Stimulated activated CD8-positive, alpha-beta memory T cell treated with anti-CD3 and anti-CD28 coated beads, Interleukin-12 subunit alpha, Interleukin-12 subunit beta, amount 100 ng/mL, for 24 hours (primary cell): Measurements from ENCODE around the gene SRPX2.

ENCODE experiments used
- DNase-seq: peaks from one replicate; pipeline ENCODE4 v3.0.0-alpha.2; 2020; ENCODE audit errors: extremely low read depth

SRPX2 gene

DNA sequence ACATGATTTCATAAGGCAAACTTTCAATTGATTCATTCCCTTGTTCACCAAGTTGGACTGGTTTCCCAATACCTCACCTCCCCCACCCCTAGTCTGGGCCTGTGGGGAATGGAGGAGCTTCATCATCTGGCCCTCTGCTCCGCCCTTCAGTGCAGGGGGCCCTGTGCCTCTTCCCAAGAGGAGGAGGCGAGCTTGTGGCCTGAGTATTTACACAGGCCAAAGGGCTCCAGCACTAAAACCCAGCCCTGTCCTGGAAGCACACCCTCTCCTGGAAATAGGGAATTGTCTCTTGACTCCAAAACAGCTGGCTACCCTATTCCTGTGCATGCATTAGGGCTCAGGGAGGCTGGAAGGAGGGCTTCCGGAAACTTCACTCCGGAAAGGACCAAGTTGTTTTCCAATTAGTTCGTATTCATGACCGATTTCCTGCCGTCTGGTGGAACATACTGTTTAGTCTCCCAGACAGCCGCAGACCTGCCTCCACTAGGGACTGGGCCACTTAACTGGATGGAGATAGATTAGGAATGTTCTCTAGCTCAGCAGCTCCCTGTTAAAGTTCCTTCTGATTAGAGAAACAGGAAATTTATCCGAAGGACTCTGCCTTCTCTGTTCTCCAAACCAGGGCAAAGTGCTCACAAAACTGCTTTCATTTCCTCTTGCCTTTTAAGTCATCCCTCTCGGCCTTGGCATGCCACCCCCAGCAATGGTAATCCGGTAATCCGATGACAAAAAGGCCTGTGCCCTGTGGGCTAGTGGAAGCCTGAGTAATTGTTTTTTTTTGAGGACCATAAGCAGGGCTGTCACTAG lies 5.8 kb downstream of the SRPX2 start:
- no peak for DNase-seq

DNA sequence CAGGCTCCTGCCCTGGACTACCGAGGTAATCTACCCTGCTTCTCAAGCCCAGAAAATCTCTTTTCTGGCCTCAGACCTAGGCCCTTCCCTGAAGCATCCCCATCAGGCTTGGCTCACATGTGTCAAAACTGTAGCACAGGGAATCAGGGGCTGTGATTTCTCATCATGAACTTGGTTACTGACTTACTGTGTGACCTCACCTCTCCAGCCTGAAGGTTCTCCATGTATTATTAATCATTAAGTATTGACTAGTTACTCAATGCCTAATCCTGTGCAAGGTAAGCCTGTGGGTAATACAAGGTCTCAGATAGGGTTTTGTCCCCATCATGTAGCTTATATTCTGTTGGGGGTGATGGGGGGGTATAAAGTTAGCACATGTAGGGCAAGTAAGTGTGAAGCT lies 6.8 kb downstream of the SRPX2 start:
- DNase-seq = no peak

DNA sequence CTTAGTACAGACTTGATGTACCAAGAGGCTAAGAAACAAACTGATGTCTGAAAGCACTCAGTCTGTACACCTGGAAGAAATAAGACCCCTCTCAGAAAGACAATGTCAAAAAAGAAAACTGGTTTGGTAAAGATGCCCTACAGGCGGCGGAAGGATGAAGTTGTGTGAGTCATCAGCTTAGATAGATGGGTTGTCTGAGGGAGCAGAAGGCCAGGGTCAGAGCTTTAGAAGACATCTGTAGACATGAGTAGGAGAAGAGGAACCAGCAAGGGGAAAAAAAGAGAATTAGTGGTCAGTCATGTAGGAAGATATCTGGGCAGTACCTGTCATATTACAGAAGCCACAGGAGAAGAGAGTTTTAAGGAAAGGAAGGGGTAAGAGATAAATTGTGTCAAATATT lies 8.3 kb downstream of the SRPX2 start:
- DNase-seq = no peak

- no peak for DNase-seq
Observed at GRCh38 chrX:100654261-100654660, 10.3 kb downstream of the SRPX2 start.

GRCh38 chrX:100658941-100659381 lies 15.0 kb downstream of the SRPX2 start:
- no peak for DNase-seq

DNA sequence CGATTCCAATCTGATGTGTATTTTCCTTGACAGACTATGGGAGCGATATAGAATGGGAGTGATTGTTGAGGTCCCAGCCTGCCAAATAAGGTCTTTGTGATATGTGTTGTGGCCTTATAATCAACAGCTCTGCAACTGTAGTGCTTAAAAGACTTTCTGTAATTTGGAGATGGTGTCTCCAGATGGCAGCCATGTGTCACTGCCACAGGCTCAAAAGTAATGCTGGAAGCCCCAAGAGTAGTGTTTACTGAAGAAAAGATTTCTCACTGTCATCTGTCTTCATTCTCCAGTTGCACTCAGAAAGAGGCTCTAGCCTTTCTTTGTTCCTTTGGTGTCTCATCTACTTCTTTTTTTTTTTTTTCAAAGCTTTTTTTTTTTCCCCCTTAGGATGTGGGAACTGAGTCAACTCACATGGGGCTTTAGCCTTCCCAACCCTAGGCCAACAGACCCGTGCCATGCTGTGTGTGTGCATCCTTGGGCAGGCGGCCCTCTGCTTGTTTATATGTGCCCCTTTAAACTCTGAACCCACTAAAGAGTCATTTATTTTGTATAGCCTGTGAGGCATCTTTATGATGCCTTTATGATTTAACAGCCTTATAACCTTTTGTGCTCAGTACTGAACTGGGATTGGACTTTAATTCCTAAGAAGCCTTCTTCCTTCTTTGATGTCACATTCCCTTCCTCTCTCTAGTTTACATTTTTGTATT lies 15.6 kb downstream of the SRPX2 start:
- DNase-seq = no peak

- DNase-seq = no peak
Observed at GRCh38 chrX:100662170-100662569, 18.2 kb downstream of the SRPX2 start.

- no peak for DNase-seq
Observed at GRCh38 chrX:100662796-100663195, 18.8 kb downstream of the SRPX2 start.

DNA sequence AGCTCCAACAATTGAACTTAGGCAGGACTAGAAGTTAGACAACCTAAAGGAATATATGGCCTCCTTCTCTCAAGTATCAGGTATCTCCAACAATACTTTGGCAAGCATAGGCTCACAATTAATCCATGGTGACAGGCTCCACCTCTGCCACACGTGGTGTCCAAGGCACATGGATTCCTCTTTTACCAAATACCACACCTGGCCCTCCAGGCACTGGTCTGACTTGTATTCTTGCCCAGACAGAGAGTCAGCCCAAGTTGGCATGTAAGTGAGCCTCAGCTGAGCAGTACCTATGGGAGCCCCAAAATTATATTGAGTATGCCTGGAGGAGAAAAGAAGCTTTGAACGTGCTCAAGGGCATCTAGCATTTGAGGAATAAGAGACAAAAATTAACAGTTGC lies 19.6 kb downstream of the SRPX2 start:
- DNase-seq = no peak

DNA sequence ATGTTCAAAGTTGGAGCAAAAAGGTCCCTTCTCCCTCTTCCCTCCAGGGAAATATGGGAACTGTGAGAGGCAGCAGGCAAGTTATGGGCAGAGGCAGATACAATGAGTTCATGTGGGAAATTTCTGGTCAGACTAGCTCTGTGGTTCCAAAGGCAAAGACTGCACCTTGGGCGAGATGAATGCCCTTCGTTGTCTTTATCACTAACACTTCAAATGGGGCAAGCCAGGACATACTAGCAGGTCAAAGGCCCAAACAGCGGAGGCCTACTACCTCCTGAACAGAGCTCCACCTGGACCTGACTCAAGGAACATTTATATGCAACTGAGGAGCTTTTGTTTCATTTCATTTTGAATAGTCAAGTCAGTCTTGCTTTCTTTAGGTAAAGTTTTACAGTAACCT lies 29.0 kb downstream of the SRPX2 start:
- DNase-seq = no peak

DNA sequence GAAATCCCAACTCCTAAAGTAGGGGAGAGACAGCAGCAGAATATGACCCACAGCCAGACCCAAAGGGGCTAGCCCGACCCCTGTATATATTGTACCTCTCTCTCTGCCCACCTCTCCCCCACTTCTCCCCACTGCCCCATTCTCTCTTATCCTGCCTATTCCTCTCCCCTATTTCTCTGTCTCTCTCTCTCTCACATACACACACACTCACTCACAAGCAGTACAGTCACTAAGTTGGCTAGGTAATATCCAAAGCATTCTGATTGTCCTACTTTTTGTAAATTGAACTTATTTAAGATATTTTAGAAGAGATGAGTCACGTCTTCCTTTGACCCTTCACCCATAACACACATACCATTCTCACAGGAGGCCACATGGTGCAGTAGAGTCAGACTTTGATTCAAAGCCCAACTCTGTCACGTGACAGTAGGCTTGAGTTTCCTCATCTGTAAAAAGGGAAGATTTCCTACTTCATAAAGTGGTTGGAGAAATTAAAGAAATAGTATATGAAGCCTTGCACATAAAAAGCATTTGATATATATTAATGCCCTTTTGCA lies 29.5 kb downstream of the SRPX2 start:
- DNase-seq = no peak

DNA sequence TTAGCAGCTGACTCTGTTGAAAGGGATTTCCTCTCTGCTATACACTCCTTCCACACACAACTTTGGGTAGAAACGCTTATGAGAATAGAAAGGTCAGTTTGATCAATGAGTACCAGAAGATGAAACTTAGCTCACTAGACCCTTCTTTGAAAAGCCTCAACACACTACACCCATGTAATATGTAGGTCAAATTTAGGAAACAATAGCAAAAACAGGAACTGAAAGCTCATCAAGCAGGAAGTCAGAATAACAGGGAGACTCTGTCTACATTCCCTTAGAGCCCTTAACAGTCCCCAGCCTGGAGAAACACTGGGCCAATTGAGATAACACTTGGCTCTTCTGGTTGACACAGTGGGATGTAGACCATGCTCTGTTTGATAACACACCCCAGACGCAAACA lies 30.7 kb downstream of the SRPX2 start:
- no peak for DNase-seq

DNA sequence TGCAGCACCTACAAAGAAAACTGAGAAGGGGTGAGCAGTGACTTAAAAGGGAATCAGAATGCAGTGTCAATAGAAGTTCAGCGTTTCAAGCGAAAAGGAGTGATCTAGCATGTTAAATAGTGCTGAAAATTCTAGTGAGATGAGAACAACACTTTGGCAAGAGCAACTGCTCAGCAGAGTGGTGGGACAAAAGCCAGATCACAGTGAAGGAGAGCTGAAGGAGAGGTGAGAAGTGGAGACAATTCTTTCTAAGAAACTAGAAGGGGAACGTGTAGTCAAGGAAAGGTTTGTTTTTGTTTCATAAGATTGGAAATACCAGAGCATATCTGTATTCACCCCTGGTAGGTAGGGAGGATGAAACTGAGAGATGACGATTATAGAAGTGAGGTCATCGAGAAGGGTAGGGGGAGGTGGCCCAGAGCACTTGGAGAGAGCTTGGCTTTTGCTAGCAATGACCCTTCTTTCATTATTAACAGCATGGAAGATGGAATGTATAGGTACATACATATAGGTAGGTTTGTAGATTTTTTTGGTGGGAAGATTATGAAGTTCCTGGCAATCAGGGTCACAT lies 33.7 kb downstream of the SRPX2 start:
- no peak for DNase-seq

DNA sequence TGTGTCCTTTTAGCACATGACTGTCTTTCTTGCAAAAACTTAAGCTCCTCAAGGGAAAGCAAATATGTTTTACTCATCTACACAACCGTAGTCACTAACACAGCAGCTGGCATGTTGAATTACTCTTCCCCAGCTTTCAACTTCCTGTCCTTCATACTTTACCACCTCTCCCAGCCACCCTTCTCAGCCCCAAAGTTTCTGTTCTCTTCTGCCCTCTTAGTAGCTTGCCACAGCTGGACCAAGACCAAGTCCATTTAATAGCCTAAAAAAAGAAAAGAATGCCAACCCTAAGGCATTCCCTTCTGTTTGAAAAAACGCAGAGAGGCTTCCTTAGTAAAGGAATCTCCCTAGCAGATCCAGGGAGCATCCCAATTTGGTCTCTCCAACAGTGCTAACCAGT lies 36.8 kb downstream of the SRPX2 start:
- DNase-seq = no peak

DNA sequence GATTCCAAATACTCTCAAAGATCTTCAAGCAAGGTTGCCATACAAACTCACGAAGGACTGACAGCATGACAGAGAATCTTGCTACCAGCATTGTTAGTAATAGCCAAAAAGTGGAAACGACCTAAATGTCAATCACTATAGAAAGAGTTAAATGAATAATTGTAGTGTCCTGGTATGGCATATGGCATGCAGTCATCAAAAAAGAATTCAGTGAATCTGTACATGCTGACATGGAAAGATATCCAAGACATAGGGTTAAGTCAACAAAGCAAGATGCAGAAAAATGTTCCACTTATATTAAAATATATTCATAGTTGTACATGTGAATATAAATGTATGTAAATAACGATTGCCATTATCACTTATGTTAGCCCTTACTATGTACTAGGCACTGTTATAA lies 37.6 kb downstream of the SRPX2 start:
- no peak for DNase-seq

DNA sequence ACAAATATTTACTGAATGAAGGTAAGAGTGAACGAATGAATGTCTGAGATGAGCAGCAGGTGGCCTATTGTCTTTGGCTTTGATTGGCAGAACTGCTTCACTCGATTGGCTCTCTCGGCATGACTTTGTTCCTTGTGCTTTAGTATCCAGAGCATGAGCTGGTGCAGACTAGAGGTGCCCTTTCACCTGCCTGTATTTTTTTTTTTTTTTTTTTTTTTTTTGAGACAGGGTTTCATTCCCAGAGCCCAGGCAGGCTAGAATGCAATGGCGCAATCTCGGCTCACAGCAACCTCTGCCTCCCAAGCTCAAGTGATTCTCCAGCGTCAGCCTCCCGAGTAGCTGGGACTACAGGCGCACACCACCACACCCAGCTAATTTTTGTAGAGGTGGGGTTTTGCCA lies 38.9 kb downstream of the SRPX2 start:
- DNase-seq = no peak

DNA sequence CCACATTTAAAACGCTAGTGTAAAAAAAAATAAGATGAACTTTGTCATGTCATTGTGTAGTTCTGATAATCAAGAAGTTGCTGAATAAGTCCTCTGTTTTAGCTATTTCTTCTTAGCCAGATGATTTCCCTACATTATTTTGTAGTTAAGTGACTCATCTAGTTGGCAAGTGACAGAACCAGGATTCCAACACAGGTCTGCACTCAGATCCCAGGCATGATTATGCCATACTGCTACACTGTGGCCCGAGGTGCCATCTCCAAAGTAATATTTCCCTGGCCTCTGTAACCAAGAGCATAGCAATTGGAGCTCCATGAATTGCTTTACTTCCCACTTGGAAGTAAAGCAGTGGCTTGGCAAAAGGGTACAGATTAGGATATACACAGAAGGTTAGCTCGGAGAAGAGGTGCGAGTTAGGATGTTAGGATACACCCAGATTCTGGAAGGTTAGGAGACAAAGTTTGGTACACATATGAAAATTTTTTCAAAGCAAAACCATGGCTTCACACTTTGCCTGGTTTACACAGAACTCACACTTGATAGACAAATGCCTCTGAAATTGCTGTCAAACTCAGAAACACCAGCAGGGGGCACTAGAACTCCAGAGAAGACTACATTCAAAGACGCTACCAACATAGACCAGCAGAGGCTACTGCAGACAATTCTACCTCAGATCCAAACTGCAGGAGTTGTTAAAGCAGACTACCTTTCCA lies 41.4 kb downstream of the SRPX2 start:
- DNase-seq = peak; percentile 15

DNA sequence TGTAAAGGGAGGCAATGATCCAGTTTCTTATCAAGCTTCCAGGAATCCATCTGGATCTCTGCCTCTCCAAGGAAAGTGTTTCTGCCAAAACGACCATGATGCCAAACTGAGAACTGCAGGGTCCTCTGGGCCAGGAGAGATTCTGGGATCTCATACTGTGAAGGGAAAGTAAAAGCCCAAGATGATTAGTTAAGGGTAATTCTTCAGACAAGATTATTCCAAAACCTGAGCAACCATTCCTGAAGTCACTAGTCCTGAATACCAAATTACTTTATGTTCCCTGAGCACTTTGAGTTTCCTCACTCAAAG lies 42.0 kb downstream of the SRPX2 start:
- DNase-seq = no peak

DNA sequence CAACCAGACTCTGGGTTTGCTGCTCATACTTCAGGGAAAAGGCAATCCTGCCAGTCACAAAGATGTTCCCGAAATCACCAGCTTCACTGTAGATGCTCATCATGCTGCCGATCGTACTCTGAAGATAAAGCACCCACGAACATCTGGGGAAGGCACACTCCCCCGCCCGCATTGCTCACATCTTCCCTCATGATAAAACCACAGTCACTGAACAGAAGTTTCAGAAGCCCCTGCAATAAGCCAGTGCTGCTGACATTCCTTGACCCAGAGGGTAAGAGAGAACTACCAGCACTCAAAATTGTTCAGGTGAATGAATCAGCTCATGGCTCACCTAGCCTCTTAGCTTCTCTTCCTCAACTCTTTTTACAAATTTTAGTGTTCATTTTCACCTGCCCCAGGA lies 43.1 kb downstream of the SRPX2 start:
- no peak for DNase-seq

DNA sequence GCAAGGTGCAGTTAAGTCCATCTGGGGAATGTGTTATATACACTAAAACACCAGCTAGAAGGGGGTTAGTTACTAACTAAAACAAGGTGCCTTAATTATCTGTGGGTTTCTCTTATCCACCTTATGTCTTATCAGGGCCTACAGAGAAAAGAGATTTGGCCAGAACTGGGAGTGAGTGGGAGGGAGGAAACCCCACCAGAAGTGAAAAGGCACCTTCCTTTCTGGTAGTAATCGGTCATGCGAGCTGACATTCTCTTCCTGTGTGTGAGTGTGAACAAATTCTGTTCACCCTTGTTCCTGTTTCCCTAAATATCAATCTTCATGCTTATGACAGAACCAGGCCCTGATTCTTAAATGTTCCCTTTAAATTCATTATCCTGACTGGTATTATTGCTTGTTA lies 43.5 kb downstream of the SRPX2 start:
- DNase-seq = no peak

- DNase-seq = no peak
Observed at GRCh38 chrX:100695302-100695701, 51.3 kb downstream of the SRPX2 start.

DNA sequence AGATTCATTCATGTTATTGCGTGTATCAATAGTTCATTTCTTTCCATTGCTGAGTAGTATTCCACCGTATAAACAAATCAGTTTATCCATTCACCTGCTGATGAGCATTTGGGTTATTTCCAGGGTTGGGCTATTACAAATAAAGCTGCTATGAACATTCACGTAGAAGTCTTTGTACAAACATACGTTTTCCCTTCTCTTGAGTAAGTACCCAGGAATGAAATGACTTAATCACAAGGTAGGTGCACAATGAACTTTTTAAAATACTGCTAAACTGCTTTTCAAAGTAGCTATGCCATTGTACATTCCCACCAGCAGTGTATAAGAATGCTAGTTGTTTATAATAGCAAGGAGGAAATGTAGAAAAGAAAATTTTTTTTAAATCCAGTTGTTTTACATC lies 52.0 kb downstream of the SRPX2 start:
- no peak for DNase-seq
